ENCODE data around the gene CHST12.

The CHST12 gene

DNA sequence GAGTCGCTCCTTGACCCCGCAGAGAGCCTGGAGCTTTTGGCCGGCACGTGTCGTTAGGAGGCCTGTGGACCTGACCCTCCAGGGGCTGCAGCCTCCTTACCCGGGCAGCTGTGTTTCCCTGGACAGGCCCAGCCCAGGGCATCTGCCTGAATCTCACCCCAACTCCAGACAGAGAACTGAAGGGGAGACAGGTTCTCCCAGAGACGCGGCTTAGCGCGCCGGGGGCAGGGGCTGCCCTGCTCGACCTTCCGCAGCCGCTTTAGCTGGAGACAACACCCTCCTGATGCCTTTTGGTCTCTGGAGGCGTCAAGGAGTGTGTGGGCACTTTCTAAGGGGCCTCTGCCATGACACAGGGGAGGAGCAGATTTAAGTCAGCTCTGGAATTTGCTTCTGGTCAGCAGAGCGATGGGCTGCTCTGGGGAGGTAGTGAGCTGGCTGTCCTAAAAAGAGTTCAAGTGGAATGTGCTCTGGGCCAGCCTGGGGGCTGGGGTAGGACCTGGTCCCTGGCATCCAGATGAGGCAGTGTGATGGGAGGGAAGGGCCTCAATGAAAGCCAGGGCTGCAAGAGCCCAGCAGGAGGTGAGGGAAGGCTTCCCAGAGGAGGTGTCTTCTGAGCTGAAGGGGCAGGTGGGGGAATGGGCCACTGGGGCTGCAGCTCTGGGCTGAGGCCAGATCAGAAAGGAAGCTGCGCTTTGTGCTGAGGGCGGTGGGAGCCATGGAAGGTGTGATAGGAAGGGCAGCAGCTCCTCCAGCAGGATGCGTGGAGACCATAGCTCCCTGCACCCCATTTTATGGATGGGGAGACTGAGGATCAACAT lies 67.0 kb downstream of the CHST12 start:
- TF ChIP-seq GATA2 (IDR thresholded peaks at IDR 0.05; ENCODE audit: low read depth, low read length) (no peak), GATA3 (IDR thresholded peaks at IDR 0.05; ENCODE audit: low read depth, low read length) (no peak)

DNA sequence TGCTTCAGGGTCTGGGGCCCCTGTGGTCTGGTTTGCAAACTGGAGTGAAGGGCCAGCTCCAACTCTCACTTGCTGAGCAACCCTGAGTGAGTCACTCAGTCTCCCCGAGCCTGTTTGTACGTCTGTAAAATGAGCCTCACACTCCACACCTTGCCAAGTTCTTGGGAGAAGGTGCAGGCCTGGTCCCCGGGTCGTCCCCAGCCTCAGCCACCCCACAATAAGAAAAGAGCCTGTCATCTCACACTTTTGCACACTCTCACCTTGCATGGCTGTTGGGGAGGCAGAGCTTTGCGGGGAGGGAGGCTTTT lies 67.6 kb downstream of the CHST12 start:
- TF ChIP-seq GATA2 (IDR thresholded peaks at IDR 0.05; ENCODE audit: low read depth, low read length): no peak
- TF ChIP-seq GATA3 (IDR thresholded peaks at IDR 0.05; ENCODE audit: low read depth, low read length): no peak

DNA sequence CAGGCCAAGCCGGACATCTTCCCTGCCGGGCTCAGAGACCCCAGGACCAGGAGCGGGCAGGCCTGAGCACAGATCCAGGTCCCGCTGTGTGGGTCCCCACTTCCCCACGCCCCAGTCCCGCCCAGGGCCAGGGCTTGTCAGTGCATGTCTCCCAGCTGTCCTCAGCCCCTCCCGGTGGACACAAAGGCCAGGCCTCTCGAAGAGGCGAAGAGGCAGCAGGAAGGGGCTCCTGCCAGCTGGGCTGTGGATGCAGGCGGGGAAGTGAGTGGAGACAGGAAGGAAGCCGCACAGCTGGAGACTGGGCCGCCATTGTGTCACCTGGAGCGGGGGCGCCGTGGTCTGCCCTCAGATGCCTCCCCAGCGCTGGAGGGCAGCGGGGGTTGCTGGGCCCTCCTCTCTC lies 68.0 kb downstream of the CHST12 start:
- TF ChIP-seq GATA3 (IDR thresholded peaks at IDR 0.05; ENCODE audit: low read depth, low read length): no peak
- no peak for TF ChIP-seq GATA2 (IDR thresholded peaks at IDR 0.05; ENCODE audit: low read depth, low read length)

DNA sequence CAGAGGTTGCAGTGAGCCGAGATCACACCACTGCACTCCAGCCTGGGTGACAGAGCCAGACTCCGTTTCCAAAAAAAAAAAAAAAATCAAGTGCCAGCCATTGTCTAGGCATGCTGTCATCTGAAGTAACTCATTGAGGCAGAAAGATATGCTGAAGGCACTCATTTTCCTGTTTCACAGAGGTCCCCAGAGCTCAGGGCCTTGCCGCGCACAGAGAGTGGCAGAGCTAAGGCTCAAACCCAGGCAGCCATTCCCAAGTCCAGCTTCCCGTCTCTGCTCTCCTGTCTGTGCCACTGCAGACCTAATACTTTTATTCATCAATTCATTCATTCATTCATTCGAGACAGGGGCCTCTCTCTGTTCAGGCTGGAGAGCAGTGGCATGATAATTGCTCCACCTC lies 69.3 kb downstream of the CHST12 start:
- TF ChIP-seq GATA2 (IDR thresholded peaks at IDR 0.05; ENCODE audit: low read depth, low read length): no peak
- TF ChIP-seq GATA3 (IDR thresholded peaks at IDR 0.05; ENCODE audit: low read depth, low read length): no peak

DNA sequence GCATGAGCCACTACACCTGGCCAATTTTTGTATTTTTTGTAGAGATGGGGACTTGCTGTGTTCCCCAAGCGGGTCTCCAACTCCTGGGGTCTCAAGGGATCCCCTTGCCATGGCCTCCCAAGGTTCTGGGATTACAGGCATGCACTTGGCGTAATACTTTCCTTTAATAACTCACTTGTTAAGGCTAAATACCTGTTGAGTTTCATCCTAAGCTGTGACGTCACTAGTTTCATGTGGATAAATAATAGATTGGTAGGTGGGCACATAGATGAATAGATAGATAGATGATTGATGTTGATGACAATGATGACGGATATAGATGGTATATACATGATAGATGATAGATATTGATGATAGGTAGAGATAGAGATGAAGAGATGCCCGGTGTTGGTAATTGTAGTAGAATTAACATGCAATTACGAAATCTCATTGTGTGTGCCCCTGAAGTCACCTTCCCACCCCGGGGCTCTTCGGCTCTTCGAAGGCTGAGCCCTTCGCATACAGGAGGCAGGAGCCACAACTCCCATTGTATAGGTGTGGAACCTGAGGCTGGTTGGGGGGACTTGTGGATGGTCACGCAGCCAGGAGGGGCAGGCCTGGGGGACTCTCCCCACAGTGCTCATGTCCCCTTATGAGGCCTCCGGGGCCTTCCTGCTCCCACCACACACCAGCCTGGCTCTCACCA lies 70.2 kb downstream of the CHST12 start:
- no peak for TF ChIP-seq GATA2 (IDR thresholded peaks at IDR 0.05; ENCODE audit: low read depth, low read length)
- no peak for TF ChIP-seq GATA3 (IDR thresholded peaks at IDR 0.05; ENCODE audit: low read depth, low read length)

DNA sequence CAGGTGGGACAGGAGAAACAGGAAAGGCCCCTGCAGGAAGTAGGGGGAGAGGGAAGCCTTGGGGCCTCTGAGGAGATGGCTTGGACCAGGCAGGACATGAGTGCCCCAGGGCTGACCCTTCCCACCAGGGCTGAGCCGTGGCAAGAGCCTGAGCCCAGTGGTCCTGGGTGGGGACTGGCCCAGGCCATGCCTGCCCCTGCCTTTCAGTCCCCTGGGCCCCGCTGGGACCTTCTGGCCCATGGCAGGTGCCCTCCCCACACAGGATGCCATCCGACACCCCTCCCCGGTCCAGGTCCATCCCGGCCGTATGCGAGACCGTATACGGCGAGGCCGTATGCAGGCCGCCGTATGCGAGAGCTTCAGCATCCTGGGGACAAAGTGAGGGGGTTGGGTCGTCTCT lies 70.8 kb downstream of the CHST12 start:
- no peak for TF ChIP-seq GATA2 (IDR thresholded peaks at IDR 0.05; ENCODE audit: low read depth, low read length)
- TF ChIP-seq GATA3 (IDR thresholded peaks at IDR 0.05; ENCODE audit: low read depth, low read length): no peak

DNA sequence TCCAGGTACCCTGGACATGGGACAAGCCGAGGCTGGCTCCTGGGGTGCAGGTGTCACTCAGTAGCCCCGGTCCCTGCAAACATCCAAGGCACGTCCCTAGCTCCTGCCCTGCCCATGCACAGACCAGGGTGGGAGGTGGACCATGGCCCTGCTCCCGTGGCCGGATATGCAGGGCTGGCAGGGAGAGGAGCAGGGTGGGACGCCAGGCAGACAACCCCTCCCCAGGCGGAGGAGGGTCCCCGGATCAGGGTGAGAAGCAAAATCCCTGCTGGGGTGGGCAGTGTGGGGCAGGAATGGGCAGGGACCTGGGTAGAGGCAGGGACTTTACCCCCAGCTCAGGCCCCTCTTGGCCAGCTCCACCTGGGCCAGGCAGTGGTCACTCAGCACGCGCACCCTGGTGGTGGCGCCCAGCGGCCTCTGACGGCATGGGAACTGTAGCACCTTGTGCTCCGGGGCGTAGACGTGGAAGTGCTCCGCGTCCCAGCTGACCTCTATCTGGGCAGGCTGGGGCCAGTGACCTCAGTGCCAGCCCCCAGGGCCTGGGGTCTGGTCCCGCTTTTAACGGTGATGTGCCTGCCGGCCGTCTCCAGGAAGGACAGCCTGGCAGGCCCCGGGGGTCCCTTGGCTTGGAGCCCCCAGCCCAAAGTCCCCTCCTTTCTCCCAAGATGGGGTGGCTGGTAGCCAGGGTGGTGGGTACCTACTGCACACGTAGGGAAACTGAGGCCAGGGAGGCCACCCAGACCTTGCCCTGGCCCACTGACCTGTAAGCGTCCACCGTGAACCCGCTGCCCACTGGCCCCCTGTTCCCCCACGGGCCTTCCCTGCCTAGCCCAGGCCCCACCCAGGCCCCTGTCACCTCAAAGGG lies 71.6 kb downstream of the CHST12 start:
- TF ChIP-seq GATA2 (IDR thresholded peaks at IDR 0.05; ENCODE audit: low read depth, low read length) (no peak), GATA3 (IDR thresholded peaks at IDR 0.05; ENCODE audit: low read depth, low read length) (no peak)

DNA sequence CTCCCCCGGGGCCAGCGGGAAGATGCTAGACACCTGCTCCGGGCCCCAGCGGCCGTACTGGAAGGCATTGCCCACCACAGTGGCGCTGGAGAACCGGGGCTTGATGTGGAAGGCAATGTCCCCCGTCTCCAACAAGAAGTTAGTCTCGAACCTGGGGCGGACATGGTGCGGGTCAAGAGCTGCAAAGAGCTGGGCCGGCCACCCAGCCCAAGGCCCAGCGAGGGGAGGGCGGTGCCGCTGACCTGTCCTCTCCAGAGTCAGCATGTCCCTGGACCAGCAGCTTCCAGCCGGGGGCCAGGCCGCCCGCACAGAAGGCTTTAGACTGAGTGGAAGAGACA lies 72.2 kb downstream of the CHST12 start:
- no peak for TF ChIP-seq GATA2 (IDR thresholded peaks at IDR 0.05; ENCODE audit: low read depth, low read length)
- TF ChIP-seq GATA3 (IDR thresholded peaks at IDR 0.05; ENCODE audit: low read depth, low read length): no peak

DNA sequence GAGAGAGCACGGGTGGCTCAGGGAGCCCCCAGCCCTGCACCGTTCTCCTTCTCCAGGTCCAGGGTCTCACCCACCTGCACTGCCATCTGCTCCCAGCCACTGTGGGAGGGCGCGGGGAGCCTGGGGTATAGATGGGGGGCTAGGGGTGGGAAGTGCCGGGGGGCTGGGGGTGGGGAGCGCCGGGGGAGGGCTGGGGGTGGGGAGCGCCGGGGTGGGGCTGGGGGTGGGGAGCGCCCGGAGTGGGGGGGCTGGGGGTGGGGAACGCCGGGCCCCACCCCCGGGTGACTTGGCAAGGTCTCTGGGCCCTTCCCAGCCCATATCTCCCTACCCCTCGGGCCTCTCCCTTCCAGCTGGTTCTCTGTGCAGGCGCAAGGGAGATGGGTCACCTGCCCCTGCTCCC lies 72.9 kb downstream of the CHST12 start, which contains the start of gene GRIFIN:
Gene GRIFIN, minus strand, starts transcription at position 101 of the 400 bp plus-strand sequence. Its CDS starts 15 bp downstream, at position 86.
- TF ChIP-seq GATA3 (IDR thresholded peaks at IDR 0.05; ENCODE audit: low read depth, low read length) (no peak), GATA2 (IDR thresholded peaks at IDR 0.05; ENCODE audit: low read depth, low read length) (no peak)

DNA sequence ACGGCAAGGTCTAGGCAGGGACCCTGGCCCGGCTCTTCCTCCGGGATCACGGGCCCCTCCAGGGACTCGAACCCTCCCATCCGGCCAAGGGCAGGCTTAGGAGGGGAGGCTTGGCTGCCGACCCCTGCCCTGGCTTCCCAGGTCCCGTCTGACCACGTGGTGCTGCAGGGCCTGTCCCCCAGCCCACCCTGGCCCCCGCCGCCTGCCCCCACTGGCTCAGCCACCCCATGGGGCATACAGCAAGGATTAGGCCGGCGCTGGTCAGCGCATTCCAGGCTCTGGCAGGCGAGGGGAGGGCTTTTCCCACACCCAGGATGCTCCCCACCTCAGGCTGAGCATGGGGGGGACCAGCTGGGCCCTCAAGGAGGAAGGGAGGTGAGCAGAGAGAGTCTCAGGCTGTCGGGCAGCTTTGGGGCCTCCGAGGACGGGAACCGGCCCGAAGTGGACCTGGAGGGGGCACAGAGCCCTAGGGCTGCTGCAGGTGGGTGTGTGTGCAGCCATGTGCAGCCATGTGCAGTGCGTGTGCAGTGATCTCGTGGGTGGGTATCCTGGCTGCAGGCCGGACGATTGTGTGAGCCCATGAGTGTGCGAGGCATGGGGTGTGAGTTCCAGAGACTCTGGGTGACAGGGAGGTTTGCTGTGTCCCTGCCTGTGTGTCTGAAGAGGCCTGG lies 73.5 kb downstream of the CHST12 start:
- TF ChIP-seq GATA2 (IDR thresholded peaks at IDR 0.05; ENCODE audit: low read depth, low read length) (no peak), GATA3 (IDR thresholded peaks at IDR 0.05; ENCODE audit: low read depth, low read length) (no peak)

DNA sequence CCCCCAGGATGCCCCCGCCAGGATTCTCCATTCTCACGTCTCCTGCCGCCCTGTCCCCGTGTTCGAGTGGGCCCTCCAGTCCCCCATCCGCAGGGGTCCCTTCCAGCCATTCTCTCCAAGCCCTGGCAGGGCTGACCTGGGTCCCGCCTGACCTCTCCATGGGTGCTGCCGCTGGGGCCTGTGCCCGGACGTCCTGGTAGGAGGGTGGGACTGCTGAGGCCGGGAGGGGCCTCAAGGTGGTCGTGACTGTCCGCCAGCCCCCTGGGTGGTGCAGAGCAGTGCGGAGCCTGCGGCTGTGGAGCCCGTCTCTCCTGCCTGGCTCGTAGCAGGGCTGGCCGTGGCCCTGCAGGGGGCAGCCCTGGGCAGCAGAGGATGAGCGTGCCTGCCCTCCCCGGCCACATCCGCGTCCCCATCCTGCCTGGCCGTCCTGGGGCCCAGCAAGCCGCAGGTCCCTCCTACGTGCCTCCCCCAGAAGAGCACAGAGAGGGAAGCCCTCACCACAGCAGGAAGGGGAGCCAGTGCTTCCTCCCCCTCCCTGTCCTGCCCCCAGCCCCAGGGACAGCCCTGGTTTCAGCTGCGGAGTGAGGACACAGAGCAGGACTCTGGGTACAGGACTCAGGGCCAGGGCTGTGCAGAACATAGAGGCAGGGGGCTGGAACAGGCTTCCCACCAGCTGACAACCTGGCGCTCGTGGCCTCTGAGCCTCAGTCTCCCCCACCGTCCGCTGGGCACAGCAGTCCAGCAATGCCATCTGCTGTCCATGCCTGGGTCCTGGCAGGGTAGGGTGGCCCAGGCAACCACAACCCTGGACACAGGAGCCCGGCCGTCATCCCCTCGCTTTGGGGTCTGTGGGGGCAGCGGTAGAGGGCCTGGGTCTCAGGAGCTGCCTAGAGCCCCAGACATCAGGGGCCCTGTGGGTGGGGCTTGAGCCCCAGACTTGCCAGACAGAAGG lies 74.3 kb downstream of the CHST12 start:
- TF ChIP-seq GATA2 (IDR thresholded peaks at IDR 0.05; ENCODE audit: low read depth, low read length): no peak

DNA sequence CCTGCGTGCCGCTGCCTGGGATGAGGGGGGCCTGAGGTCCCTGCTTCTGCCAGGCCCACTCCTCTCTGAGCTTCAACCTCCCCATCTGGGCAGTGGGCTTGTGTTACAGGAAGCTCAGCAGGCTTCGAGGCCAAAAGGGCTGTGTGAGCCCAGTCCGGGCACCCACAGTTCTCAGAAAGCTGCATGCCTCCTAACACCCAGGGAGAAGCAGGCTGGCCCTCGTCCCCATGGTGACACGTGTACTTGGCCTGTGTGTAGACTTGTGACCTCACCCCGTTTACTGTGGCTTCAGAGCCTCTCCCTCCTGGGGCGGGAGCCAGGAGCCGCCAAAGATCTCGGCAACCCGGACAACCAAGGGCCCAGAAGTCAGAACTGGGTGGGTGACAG lies 75.0 kb downstream of the CHST12 start:
- TF ChIP-seq GATA3 (IDR thresholded peaks at IDR 0.05; ENCODE audit: low read depth, low read length) (no peak), GATA2 (IDR thresholded peaks at IDR 0.05; ENCODE audit: low read depth, low read length) (no peak)

DNA sequence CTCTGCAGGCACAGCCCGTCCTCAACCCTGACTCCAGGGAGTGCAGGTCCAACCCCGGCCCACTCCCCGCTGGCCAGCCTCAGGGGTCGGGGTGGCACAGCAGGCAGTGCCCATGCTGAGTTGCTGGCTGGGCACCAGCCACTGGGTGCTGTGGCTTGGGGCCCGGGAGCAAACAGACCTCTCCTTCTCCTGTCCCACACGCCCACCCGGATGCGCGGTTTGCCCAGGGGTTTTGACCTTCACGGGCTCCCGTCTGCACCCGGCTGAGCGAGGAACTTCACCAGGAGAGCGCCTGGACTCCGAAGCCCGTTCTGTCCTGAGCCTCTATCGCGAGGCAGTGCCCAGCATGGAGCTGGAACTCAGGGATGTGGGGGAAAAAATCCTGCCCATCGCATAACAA lies 75.4 kb downstream of the CHST12 start:
- no peak for TF ChIP-seq GATA3 (IDR thresholded peaks at IDR 0.05; ENCODE audit: low read depth, low read length)
- TF ChIP-seq GATA2 (IDR thresholded peaks at IDR 0.05; ENCODE audit: low read depth, low read length): no peak

All from SH-SY5Y (cell line).